Measurements from ENCODE around the gene CDH13. TPM values are rescaled to one million over a fixed set of nuclear protein-coding genes. Genes with fewer than 3 reads are reported as not detected.

Gene CDH13
- total and polyA plus RNA-seq, 2 of the 8 experiments (the other 6 are each of a cell fraction or from before 2014, with no cell fraction given): 2.3 to 2.4 TPM

GRCh38 chr16:82685526-82685925 lies 58.8 kb downstream of the CDH13 start (continued):
- TF ChIP-seq E2F6 (IDR thresholded peaks at IDR 0.05) (no peak), TAF1 (IDR thresholded peaks at IDR 0.05; ENCODE audit: low read depth, low read length) (no peak), JUND (IDR thresholded peaks at IDR 0.05; ENCODE audit: low read length) (no peak), SIX5 (IDR thresholded peaks at IDR 0.05; ENCODE audit: low read depth, low read length) (no peak), USF2 (IDR thresholded peaks at IDR 0.05; ENCODE audit: low read length) (no peak), BCL11A (IDR thresholded peaks at IDR 0.05; ENCODE audit: low read depth in 2 of 2, low read length in 2 of 2) (no peak), JUN (IDR thresholded peaks at IDR 0.05; ENCODE audit: low read depth, low read length) (no peak)
